Choroid plexus epithelial cell (primary cell): ENCODE measurements around the gene TOM1L1.

Experiments used
- DNase-seq: peaks from one replicate; pipeline ENCODE4 v3.0.0-alpha.2; 2010; ENCODE audit warnings: low read depth
- H3K4me3 ChIP-seq: 2 replicates; pipeline ENCODE4 v1.5.1; 2011; ENCODE audit warnings: low read depth, mild to moderate bottlenecking, control low read depth, low read length, moderate library complexity
- TF ChIP-seq, protein P1 (sequence below): conservative IDR thresholded peaks from 2 replicates; pipeline ENCODE4 v1.5.1; 2011; ENCODE audit warnings: low read depth, mild to moderate bottlenecking, control low read depth, inconsistent platforms, low read length, moderate library complexity

TOM1L1 gene

GRCh38 chr17:54982399-54982798 lies 81.7 kb downstream of the TOM1L1 start:
- H3K4me3 ChIP-seq: no peak overlapping the region
- peak; percentile 97 for DNase-seq
- TF ChIP-seq, protein P1, sequence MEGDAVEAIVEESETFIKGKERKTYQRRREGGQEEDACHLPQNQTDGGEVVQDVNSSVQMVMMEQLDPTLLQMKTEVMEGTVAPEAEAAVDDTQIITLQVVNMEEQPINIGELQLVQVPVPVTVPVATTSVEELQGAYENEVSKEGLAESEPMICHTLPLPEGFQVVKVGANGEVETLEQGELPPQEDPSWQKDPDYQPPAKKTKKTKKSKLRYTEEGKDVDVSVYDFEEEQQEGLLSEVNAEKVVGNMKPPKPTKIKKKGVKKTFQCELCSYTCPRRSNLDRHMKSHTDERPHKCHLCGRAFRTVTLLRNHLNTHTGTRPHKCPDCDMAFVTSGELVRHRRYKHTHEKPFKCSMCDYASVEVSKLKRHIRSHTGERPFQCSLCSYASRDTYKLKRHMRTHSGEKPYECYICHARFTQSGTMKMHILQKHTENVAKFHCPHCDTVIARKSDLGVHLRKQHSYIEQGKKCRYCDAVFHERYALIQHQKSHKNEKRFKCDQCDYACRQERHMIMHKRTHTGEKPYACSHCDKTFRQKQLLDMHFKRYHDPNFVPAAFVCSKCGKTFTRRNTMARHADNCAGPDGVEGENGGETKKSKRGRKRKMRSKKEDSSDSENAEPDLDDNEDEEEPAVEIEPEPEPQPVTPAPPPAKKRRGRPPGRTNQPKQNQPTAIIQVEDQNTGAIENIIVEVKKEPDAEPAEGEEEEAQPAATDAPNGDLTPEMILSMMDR: no peak

- H3K4me3 ChIP-seq: no peak overlapping the region
- no peak for DNase-seq
- TF ChIP-seq, protein P1: no peak
Measured at GRCh38 chr17:54983260-54983659, 82.6 kb downstream of the TOM1L1 start.

DNA sequence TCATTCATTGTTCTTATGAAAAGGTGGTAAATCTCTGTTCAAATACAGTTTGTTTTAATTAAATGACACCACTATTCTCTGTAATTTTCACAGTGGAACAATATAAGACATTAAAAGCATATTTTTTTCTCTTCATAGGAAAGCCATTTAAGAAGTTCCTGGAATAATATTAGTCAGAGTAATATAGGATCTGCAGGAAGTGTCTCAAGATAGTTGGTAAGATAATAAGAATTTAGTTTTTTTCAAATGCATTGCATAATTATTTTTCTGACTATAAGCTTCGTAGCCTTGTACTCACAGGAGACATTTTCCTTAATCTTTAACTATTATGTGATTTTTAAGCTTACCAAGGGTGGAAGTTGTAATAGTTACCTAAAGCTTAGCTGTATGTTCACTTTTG lies 84.8 kb downstream of the TOM1L1 start:
- H3K4me3 ChIP-seq: no peak overlapping the region
- peak; percentile 30 for DNase-seq
- TF ChIP-seq, protein P1: no peak

GRCh38 chr17:54990118-54990517 lies 89.5 kb downstream of the TOM1L1 start:
- no peak for DNase-seq
- TF ChIP-seq, protein P1: no peak
- no peak overlapping the region for H3K4me3 ChIP-seq

- DNase-seq: no peak
- TF ChIP-seq, protein P1: no peak
- H3K4me3 ChIP-seq: no peak overlapping the region
Measured at GRCh38 chr17:54991567-54991966, 90.9 kb downstream of the TOM1L1 start.

- peak; percentile 76 for DNase-seq
- H3K4me3 ChIP-seq: no peak overlapping the region
- TF ChIP-seq, protein P1: peak; percentile 61
Measured at GRCh38 chr17:54992797-54993639, 92.4 kb downstream of the TOM1L1 start.

GRCh38 chr17:54996441-54996840 lies 95.8 kb downstream of the TOM1L1 start:
- H3K4me3 ChIP-seq: no peak overlapping the region
- no peak for DNase-seq
- TF ChIP-seq, protein P1: no peak
